Small intestine (tissue), 7 donors: Measurements from ENCODE around the gene ENO1. TPM values are rescaled to one million over a fixed set of nuclear protein-coding genes. Genes with fewer than 3 reads are reported as not detected.

ENCODE experiments used
- DNase-seq, 2 donors: peaks; one replicate each; pipeline versions ENCODE4 v3.0.0 to v3.0.0-alpha.2; 2013
- FAIRE-seq: peaks from 2 replicates; lab custom pipeline; 2012; peaks lifted over from hg19 to GRCh38; lab: Jason Lieb, UNC
- H3K27ac ChIP-seq, 3 donors: one replicate each; pipeline ENCODE4 v1.5.1; 2013; ENCODE audit warnings: low read length in 2 of 3, mild to moderate bottlenecking in 2 of 3, control low read depth in 1 of 3, inconsistent platforms in 1 of 3, low read depth in 1 of 3, moderate library complexity in 1 of 3
- H3K27me3 ChIP-seq, 3 donors: one replicate each; pipeline ENCODE4 v1.6.1; 2013; ENCODE audit warnings: low read length in 3 of 3, inconsistent platforms in 1 of 3; ENCODE audit not compliant: control insufficient read depth in 3 of 3, insufficient read depth in 3 of 3
- H3K36me3 ChIP-seq, 3 donors: one replicate each; pipeline ENCODE4 v1.6.1; 2013; ENCODE audit warnings: low read length in 3 of 3, inconsistent platforms in 1 of 3, low read depth in 1 of 3, mild to moderate bottlenecking in 1 of 3, moderate library complexity in 1 of 3; ENCODE audit not compliant: control insufficient read depth in 3 of 3, insufficient read depth in 2 of 3
- H3K4me1 ChIP-seq, 3 donors: one replicate each; pipeline ENCODE4 v1.6.1; 2013; ENCODE audit warnings: low read length in 2 of 3, inconsistent platforms in 1 of 3, low read depth in 1 of 3, mild to moderate bottlenecking in 1 of 3, moderate library complexity in 1 of 3; ENCODE audit not compliant: control insufficient read depth in 3 of 3, insufficient read depth in 2 of 3
- H3K4me3 ChIP-seq, 3 donors: one replicate each; pipeline ENCODE4 v1.5.1; 2013; ENCODE audit warnings: low read length in 3 of 3, control low read depth in 1 of 3, inconsistent platforms in 1 of 3, low read depth in 1 of 3, mild to moderate bottlenecking in 1 of 3, moderate library complexity in 1 of 3
- H3K9me3 ChIP-seq, 2 donors: one replicate each; pipeline ENCODE4 v1.6.1; 2013; ENCODE audit warnings: low read depth in 1 of 2, low read length in 1 of 2; ENCODE audit not compliant: control insufficient read depth in 2 of 2, insufficient read depth in 1 of 2
- WGBS, 3 donors: extraction: QIAGEN DNeasy Blood & Tissue Kit; methylation state at CpG; one replicate each; pipeline ENCODE4 v1.1.7; 2013; 5-methylcytosine and 5-hydroxymethylcytosine counted together
- polyA plus RNA-seq, 4 donors: library from polyadenylated mRNA; stranded (reverse) in 3 of 4; unstranded in 1 of 4; fragments of 200-250 nt in 3 of 4; fragments of 120-200 nt in 1 of 4; gene quantifications; one replicate each; pipeline versions ENCODE4 v1.2.1 to v1.2.3, GENCODE V29; 2013
- donor health status: healthy with polysubstance abuse.
- donor health status: control.
- donor health status: control.
- donor health status: Bipolar disorder and iron deficiency.
- donor health status: healthy.

The ENO1 gene
- polyA plus RNA-seq, 4 donors, result 491 to 829 (median 592) TPM

DNA sequence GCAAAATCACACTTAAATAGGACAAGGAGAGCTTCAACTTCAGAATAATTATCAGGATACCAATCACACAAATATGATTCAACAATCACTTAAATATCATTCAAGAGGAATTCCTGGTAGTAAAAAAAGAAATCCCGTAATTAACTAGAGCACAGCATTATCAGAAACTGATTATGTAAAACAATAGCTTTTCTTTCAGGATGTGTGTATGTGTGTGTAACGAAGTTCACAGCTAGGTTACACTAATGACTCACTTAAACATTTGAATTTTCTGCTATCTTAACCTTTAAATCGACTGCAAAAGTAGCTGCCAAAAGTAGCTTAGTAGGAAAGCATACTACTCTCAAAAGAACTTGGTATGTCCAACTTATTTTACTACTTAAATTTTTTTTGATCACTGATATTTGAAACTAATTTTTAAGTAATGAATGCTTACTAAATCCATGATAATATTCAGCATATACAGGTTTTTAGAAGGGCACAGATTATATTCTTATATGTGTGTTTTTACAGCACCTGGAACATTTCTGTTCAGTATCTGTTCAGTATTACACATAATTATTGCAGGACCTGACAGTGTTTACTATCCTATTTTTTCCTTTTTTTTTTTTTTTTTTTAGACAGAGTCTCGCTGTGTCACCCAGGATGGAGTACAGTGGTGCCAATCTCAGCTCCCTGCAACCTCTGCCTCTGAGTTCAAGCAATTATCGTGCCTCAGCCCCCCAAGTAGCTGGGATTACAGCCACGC lies 65.3 kb downstream of the ENO1 start:
- 42 to 55% (median 51%) methylated on average over 6 of the region's 6 CpGs for WGBS, 3 donors
- no peaks in the 10 kb centered on the region for H3K27me3 ChIP-seq
- H3K9me3 ChIP-seq, result no peaks in the 10 kb centered on the region
- peaks cover 0 to 19% (median 7%) of the 10 kb centered on the region in 3 donors for H3K4me1 ChIP-seq
- H3K36me3 ChIP-seq, result peaks cover 0 to 3% (median 0%) of the 10 kb centered on the region in 3 donors
- H3K4me3 ChIP-seq, result no peak overlapping the region
- FAIRE-seq (no peak), DNase-seq (no peak)
- no peak overlapping the region for H3K27ac ChIP-seq

DNA sequence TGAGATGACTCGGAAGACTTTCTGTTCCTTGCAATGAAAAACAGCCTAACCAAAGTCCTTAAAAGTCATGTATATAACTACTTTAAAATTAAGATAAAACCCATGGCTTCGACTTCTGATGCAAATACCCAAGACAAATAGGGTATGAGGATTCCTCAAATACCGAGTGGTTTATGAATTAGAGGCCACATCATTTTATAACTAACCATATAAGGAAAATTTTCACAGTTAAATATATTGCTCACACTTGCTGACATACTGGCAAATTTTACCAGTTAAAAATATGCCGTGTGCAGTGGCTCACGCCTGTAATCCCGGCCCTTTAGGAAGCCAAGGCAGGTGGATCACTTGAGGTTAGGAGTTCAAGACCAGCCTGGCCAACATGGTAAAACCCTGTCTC lies 66.4 kb downstream of the ENO1 start:
- H3K4me3 ChIP-seq, result no peak overlapping the region
- no peaks in the 10 kb centered on the region for H3K27me3 ChIP-seq
- no peaks in the 10 kb centered on the region for H3K9me3 ChIP-seq
- 83 to 90% (median 87%) methylated on average over 6 of the region's 6 CpGs for WGBS, 3 donors
- FAIRE-seq (no peak), DNase-seq (no peak)
- no peak overlapping the region for H3K27ac ChIP-seq
- H3K36me3 ChIP-seq, result peaks cover 0 to 4% (median 0%) of the 10 kb centered on the region in 3 donors
- H3K4me1 ChIP-seq, result peaks cover 0 to 18% (median 7%) of the 10 kb centered on the region in 3 donors

Other genes with a start within 250 kb of the ENO1 start
- gene RERE, start 61.0 kb downstream of the ENO1 start, polyA plus RNA-seq, result 10 to 100 TPM; 19.5 to 66.8 (median 25.8) TPM
- not detected for gene CA6, start 67.2 kb upstream of the ENO1 start, polyA plus RNA-seq
- under 1 TPM in 2 of 4 donors, not detected in 2; 0.55 to 0.72 TPM for gene SLC2A7, start 147.7 kb upstream of the ENO1 start, polyA plus RNA-seq
- gene SLC2A5, start 190.9 kb upstream of the ENO1 start, polyA plus RNA-seq, result 100 to 1,000 TPM in 2 of 4 donors, 10 to 100 TPM in 2; 42.5 to 234 (median 116) TPM